Amniotic epithelial cell (primary cell): ENCODE results near the gene DAG1.
"Not testable (repeated sequence)": the region's sequence is repeated elsewhere in the genome, so short reads cannot be mapped to it uniquely, and the experiment has no call there.

Experiments used
- DNase-seq: peaks from one replicate; pipeline ENCODE4 v3.0.0-alpha.2; 2010; ENCODE audit warnings: low read depth

Gene DAG1

GRCh38 chr3:49470714-49471420 is 800 bp downstream of the DAG1 start:
- peak; percentile 29 for DNase-seq

- DNase-seq, result no peak
Observed at GRCh38 chr3:49471856-49472495, 1.9 kb downstream of the DAG1 start.

GRCh38 chr3:49476563-49476962 is 6.5 kb downstream of the DAG1 start:
- DNase-seq, result peak; percentile 50

- DNase-seq, result no peak
Observed at GRCh38 chr3:49482766-49483165, 12.7 kb downstream of the DAG1 start.

GRCh38 chr3:49484471-49484870 is 14.4 kb downstream of the DAG1 start:
- no peak for DNase-seq

GRCh38 chr3:49489247-49489646 is 19.2 kb downstream of the DAG1 start:
- DNase-seq, result no peak

GRCh38 chr3:49492969-49493368 is 22.9 kb downstream of the DAG1 start:
- peak; percentile 78 for DNase-seq

GRCh38 chr3:49493901-49494300 is 23.8 kb downstream of the DAG1 start:
- DNase-seq, result peak; percentile 21

- DNase-seq, result no peak
Observed at GRCh38 chr3:49495023-49495422, 25.0 kb downstream of the DAG1 start.

GRCh38 chr3:49496845-49497244 is 26.8 kb downstream of the DAG1 start:
- not testable (repeated sequence) for DNase-seq

GRCh38 chr3:49497606-49498005 is 27.5 kb downstream of the DAG1 start:
- DNase-seq, result no peak

- DNase-seq, result no peak
Observed at GRCh38 chr3:49498239-49498638, 28.2 kb downstream of the DAG1 start.

- no peak for DNase-seq
Observed at GRCh38 chr3:49498648-49499047, 28.6 kb downstream of the DAG1 start.

GRCh38 chr3:49500205-49500731 is 30.2 kb downstream of the DAG1 start:
- DNase-seq, result no peak

GRCh38 chr3:49500732-49501609 is 30.9 kb downstream of the DAG1 start:
- peak; percentile 97 for DNase-seq

- no peak for DNase-seq
Observed at GRCh38 chr3:49501842-49502241, 31.8 kb downstream of the DAG1 start.

- no peak for DNase-seq
Observed at GRCh38 chr3:49506906-49507305, 36.8 kb downstream of the DAG1 start.

- DNase-seq, result no peak
Observed at GRCh38 chr3:49509028-49509561, 39.0 kb downstream of the DAG1 start.

- DNase-seq, result peak; percentile 11
Observed at GRCh38 chr3:49511639-49512038, 41.6 kb downstream of the DAG1 start.

GRCh38 chr3:49512781-49513355 is 42.8 kb downstream of the DAG1 start:
- no peak for DNase-seq

- peak; percentile 10 for DNase-seq
Observed at GRCh38 chr3:49513494-49514124, 43.5 kb downstream of the DAG1 start.
